WTC11 (cell line): ENCODE results near the gene DUOX2. TPM values are rescaled to one million over a fixed set of nuclear protein-coding genes. Genes with fewer than 3 reads are reported as not detected.

ENCODE experiments used
- ATAC-seq: fragments of 200-7000 bp; cut with Tn5 transposase; 2 replicates; pipeline ENCODE4 v1.10.0; 2021; ENCODE audit warnings: mild to moderate bottlenecking, moderate library complexity
- CTCF ChIA-PET: fragments of 300-600 bp; sonication (Branson Sonifier 250); formaldehyde crosslinking; loops from one replicate; lab custom pipeline; 2021; ENCODE audit warnings: antibody characterized with exemption; lab: Charles Lee
- POLR2A ChIA-PET: fragments of 350-600 bp; sonication (Branson Sonifier 250); formaldehyde crosslinking; loops from one replicate; lab custom pipeline; 2021; ENCODE audit warnings: antibody characterized with exemption; lab: Charles Lee
- DNase-seq: peaks from one replicate; pipeline ENCODE4 v3.0.0; 2021; ENCODE audit warnings: low spot score
- H3K27ac Mint-ChIP-seq: 2 replicates; pipeline ENCODE4 v1.8.0; 2021; ENCODE audit warnings: mixed read lengths
- H3K27me3 Mint-ChIP-seq: 2 replicates; pipeline ENCODE4 v1.8.0; 2021; ENCODE audit warnings: low read depth, mild to moderate bottlenecking, moderate library complexity, mixed read lengths
- H3K36me3 Mint-ChIP-seq: 2 replicates; pipeline ENCODE4 v1.8.0; 2021; ENCODE audit warnings: mixed read lengths
- H3K4me1 Mint-ChIP-seq: 2 replicates; pipeline ENCODE4 v1.8.0; 2022; ENCODE audit warnings: mixed read lengths
- H3K4me3 Mint-ChIP-seq: 2 replicates; pipeline ENCODE4 v1.8.0; 2021; ENCODE audit warnings: mild to moderate bottlenecking, moderate library complexity, mixed read lengths
- H3K9me3 Mint-ChIP-seq: 2 replicates; pipeline ENCODE4 v1.8.0; 2021; ENCODE audit warnings: mixed read lengths
- ATF3 ChIP-seq: sonication (generic); formaldehyde crosslinking; conservative IDR thresholded peaks from 2 replicates; pipeline ENCODE4 v1.8.1; 2022; ENCODE audit warnings: mild to moderate bottlenecking, missing genetic modification reagents
- ATF6 ChIP-seq: sonication (generic); formaldehyde crosslinking; IDR thresholded peaks from 2 replicates; pipeline ENCODE4 v1.8.1; 2023; ENCODE audit warnings: mild to moderate bottlenecking, missing genetic modification reagents
- E2F1 ChIP-seq: sonication (generic); formaldehyde crosslinking; IDR thresholded peaks from 2 replicates; pipeline ENCODE4 v1.8.0; 2022; ENCODE audit warnings: mild to moderate bottlenecking, missing genetic modification reagents
- FOXJ3 ChIP-seq: sonication (generic); formaldehyde crosslinking; IDR thresholded peaks from 2 replicates; pipeline ENCODE4 v1.9.0; 2021; ENCODE audit warnings: missing genetic modification reagents, mild to moderate bottlenecking, borderline replicate concordance
- FOXP4 ChIP-seq: sonication (generic); formaldehyde crosslinking; IDR thresholded peaks from 2 replicates; pipeline ENCODE4 v1.8.0; 2022; ENCODE audit warnings: mild to moderate bottlenecking, missing genetic modification reagents
- HMGA2 ChIP-seq: fragments of 250-450 bp; sonication (Bioruptor Pico); IDR thresholded peaks from 2 replicates; pipeline ENCODE4 v1.4.0; 2021; ENCODE audit warnings: mild to moderate bottlenecking, moderate library complexity
- IRF2 ChIP-seq: sonication (generic); formaldehyde crosslinking; IDR thresholded peaks from 2 replicates; pipeline ENCODE4 v1.8.0; 2022; ENCODE audit warnings: low read depth, missing genetic modification reagents, borderline replicate concordance
- MAX ChIP-seq: sonication (generic); formaldehyde crosslinking; IDR thresholded peaks from 2 replicates; pipeline ENCODE4 v1.8.0; 2022; ENCODE audit warnings: mild to moderate bottlenecking, missing genetic modification reagents
- MYBL2 ChIP-seq: sonication (generic); formaldehyde crosslinking; IDR thresholded peaks from 2 replicates; pipeline ENCODE4 v1.8.1; 2023; ENCODE audit warnings: mild to moderate bottlenecking, moderate library complexity, missing genetic modification reagents
- NFATC4 ChIP-seq: fragments of 250-450 bp; sonication (Bioruptor Pico); IDR thresholded peaks from 2 replicates; pipeline ENCODE4 v1.9.0; 2021; ENCODE audit warnings: mild to moderate bottlenecking
- PRRX2 ChIP-seq: fragments of 250-450 bp; sonication (Bioruptor Pico); IDR thresholded peaks from 2 replicates; pipeline ENCODE4 v1.8.0; 2021; ENCODE audit warnings: mild to moderate bottlenecking
- TEAD4 ChIP-seq: sonication (generic); formaldehyde crosslinking; IDR thresholded peaks from 2 replicates; pipeline ENCODE4 v1.8.0; 2022; ENCODE audit warnings: mild to moderate bottlenecking, missing genetic modification reagents
- TP53 ChIP-seq: sonication (generic); formaldehyde crosslinking; IDR thresholded peaks from 2 replicates; pipeline ENCODE4 v1.8.1; 2023; ENCODE audit warnings: mild to moderate bottlenecking, missing genetic modification reagents
- total RNA-seq: library from RNA; stranded (reverse); gene quantifications from 3 replicates; pipeline ENCODE4 v1.2.3, GENCODE V29; 2021
- TF ChIP-seq, protein P1 (sequence below): sonication (generic); formaldehyde crosslinking; IDR thresholded peaks from 2 replicates; pipeline ENCODE4 v1.8.1; 2023; ENCODE audit warnings: mild to moderate bottlenecking, moderate library complexity, missing genetic modification reagents
- TF ChIP-seq, protein P2 (sequence below): fragments of 250-450 bp; sonication (Bioruptor Pico); IDR thresholded peaks from 2 replicates; pipeline ENCODE4 v1.9.0; 2021; ENCODE audit warnings: mild to moderate bottlenecking

Gene DUOX2
- total RNA-seq, 1 experiment from 2014 or later, result 0.13 TPM

DNA sequence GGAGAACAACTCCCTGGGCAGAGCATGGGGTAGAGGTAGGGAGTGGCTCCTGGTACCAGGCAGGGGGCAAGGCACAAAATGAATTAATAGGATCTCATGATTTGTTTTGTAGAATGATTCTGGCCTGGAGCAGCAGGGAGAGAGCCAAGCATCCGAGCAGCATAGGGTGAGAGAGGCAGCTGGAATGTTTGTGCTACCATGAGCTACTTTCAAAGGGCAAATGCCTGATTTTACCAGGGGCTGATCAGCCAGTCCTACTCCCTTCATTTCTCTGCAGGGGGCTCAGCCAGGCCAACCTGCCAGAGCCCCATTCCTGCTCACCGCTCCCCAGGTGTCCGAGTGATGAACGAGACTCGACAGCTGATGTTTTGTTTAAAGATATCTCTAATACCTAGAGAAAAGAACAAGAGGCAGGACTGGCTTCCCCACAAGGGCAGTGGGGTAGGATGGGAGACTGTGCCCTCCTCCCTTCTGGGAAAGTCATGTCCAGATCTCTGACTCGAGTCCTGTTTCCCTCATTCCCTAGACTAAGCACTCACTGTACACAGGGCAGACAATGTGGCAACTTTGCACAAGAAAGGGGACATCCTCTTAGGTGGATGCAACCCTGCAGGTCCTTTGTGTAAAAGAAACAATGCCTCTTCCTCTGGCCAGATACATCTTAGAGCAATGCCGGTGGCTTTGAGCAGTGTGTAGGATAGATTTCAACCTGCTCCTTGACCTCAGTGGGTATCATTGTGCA, 12.9 kb downstream of the DUOX2 start:
- no peak for TF ChIP-seq NFATC4 (CRISPR knock-in tag)
- TF ChIP-seq HMGA2 (CRISPR knock-in tag), result no peak
- no peak for TF ChIP-seq TP53 (CRISPR knock-in tag)
- TF ChIP-seq MAX (CRISPR knock-in tag), result no peak
- TF ChIP-seq ATF3, result no peak
- TF ChIP-seq E2F1 (CRISPR knock-in tag), result no peak
- no peak for TF ChIP-seq FOXP4 (CRISPR knock-in tag)
- no peak for TF ChIP-seq ATF6 (CRISPR knock-in tag)
- TF ChIP-seq MYBL2 (CRISPR knock-in tag), result no peak
- TF ChIP-seq FOXJ3 (CRISPR knock-in tag), result no peak
- no peak for TF ChIP-seq TEAD4
- TF ChIP-seq, protein P1, sequence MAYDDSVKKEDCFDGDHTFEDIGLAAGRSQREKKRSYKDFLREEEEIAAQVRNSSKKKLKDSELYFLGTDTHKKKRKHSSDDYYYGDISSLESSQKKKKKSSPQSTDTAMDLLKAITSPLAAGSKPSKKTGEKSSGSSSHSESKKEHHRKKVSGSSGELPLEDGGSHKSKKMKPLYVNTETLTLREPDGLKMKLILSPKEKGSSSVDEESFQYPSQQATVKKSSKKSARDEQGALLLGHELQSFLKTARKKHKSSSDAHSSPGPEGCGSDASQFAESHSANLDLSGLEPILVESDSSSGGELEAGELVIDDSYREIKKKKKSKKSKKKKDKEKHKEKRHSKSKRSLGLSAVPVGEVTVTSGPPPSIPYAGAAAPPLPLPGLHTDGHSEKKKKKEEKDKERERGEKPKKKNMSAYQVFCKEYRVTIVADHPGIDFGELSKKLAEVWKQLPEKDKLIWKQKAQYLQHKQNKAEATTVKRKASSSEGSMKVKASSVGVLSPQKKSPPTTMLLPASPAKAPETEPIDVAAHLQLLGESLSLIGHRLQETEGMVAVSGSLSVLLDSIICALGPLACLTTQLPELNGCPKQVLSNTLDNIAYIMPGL, result no peak
- TF ChIP-seq, protein P2, sequence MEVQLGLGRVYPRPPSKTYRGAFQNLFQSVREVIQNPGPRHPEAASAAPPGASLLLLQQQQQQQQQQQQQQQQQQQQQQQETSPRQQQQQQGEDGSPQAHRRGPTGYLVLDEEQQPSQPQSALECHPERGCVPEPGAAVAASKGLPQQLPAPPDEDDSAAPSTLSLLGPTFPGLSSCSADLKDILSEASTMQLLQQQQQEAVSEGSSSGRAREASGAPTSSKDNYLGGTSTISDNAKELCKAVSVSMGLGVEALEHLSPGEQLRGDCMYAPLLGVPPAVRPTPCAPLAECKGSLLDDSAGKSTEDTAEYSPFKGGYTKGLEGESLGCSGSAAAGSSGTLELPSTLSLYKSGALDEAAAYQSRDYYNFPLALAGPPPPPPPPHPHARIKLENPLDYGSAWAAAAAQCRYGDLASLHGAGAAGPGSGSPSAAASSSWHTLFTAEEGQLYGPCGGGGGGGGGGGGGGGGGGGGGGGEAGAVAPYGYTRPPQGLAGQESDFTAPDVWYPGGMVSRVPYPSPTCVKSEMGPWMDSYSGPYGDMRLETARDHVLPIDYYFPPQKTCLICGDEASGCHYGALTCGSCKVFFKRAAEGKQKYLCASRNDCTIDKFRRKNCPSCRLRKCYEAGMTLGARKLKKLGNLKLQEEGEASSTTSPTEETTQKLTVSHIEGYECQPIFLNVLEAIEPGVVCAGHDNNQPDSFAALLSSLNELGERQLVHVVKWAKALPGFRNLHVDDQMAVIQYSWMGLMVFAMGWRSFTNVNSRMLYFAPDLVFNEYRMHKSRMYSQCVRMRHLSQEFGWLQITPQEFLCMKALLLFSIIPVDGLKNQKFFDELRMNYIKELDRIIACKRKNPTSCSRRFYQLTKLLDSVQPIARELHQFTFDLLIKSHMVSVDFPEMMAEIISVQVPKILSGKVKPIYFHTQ (CRISPR knock-in tag), result no peak
- TF ChIP-seq IRF2, result no peak
- TF ChIP-seq PRRX2 (CRISPR knock-in tag), result no peak
- ChIA-PET CTCF (interaction anchor here (3.9 kb wide), 1 partner anchor 17 kb away, joined by 23 read pairs; no protein-coding TSS in a partner anchor), POLR2A (no interaction called here)
- Mint-ChIP-seq H3K27me3 (peaks cover 9% of the 10 kb centered on the region; the same call in 1 of the 2 replicates), H3K27ac (no peak overlapping the region), H3K9me3 (no peaks in the 10 kb centered on the region), H3K4me3 (no peak overlapping the region), H3K4me1 (peaks cover 21% of the 10 kb centered on the region), H3K36me3 (no peaks in the 10 kb centered on the region)
- DNase-seq (no peak), ATAC-seq (peak; percentile 70)
